Endodermal cell (in vitro differentiated cells): ENCODE measurements around the gene LMNA. TPM values are rescaled to one million over a fixed set of nuclear protein-coding genes. Genes with fewer than 3 reads are reported as not detected.
A peak's percentile ranks its signal among the peaks of the same experiment; 100 is the strongest.

Source experiments
- DNase-seq: peaks from one replicate; pipeline ENCODE4 v3.0.0-alpha.2; 2017
- H3K27ac ChIP-seq: 2 replicates; pipeline ENCODE4 v1.5.1; 2013; ENCODE audit warnings: mild to moderate bottlenecking, low read depth, low read length, moderate library complexity
- H3K27me3 ChIP-seq: 2 replicates; pipeline ENCODE4 v1.6.1; 2013; ENCODE audit warnings: mild to moderate bottlenecking, low read length, moderate library complexity; ENCODE audit not compliant: insufficient read depth, control insufficient read depth, poor library complexity, severe bottlenecking
- H3K36me3 ChIP-seq: 2 replicates; pipeline ENCODE4 v1.7.0; 2013; ENCODE audit warnings: mild to moderate bottlenecking, low read length, moderate library complexity; ENCODE audit not compliant: control insufficient read depth, insufficient read depth
- H3K4me1 ChIP-seq: one replicate; pipeline ENCODE4 v1.7.0; 2013; ENCODE audit warnings: low read length; ENCODE audit not compliant: control insufficient read depth, insufficient read depth
- H3K4me3 ChIP-seq: 2 replicates; pipeline ENCODE4 v1.5.1; 2013; ENCODE audit warnings: mild to moderate bottlenecking, low read length, moderate library complexity
- H3K9ac ChIP-seq: 2 replicates; pipeline ENCODE4 v1.6.1; 2013; ENCODE audit warnings: mild to moderate bottlenecking, low read length, moderate library complexity; ENCODE audit not compliant: poor library complexity, severe bottlenecking; ENCODE audit errors: extremely low read depth
- H3K9me3 ChIP-seq: 2 replicates; pipeline ENCODE4 v1.6.1; 2013; ENCODE audit warnings: mild to moderate bottlenecking, low read length, moderate library complexity; ENCODE audit not compliant: control insufficient read depth
- H3K27ac Mint-ChIP-seq: 2 replicates; pipeline ENCODE4 v1.8.0; 2020; ENCODE audit warnings: mixed read lengths
- H3K27me3 Mint-ChIP-seq: 2 replicates; pipeline ENCODE4 v1.8.0; 2021; ENCODE audit warnings: mild to moderate bottlenecking, mixed read lengths; ENCODE audit not compliant: insufficient read depth
- H3K36me3 Mint-ChIP-seq: 2 replicates; pipeline ENCODE4 v1.8.0; 2020; ENCODE audit warnings: low read depth, mixed read lengths
- H3K4me1 Mint-ChIP-seq: 2 replicates; pipeline ENCODE4 v1.8.0; 2020; ENCODE audit warnings: mixed read lengths
- H3K4me3 Mint-ChIP-seq: 2 replicates; pipeline ENCODE4 v1.8.0; 2020; ENCODE audit warnings: mild to moderate bottlenecking, moderate library complexity, mixed read lengths
- H3K9me3 Mint-ChIP-seq: 2 replicates; pipeline ENCODE4 v1.8.0; 2020; ENCODE audit warnings: mild to moderate bottlenecking, mixed read lengths
- WGBS, 2 experiments: methylation state at CpG; one replicate each; pipeline versions ENCODE4 v1.1.5 to v1.1.7; 2013; ENCODE audit warnings: missing lambda C conversion rate in 2 of 2, mixed read lengths in 1 of 2; ENCODE audit not compliant: insufficient coverage in 1 of 2, insufficient read length in 1 of 2; 5-methylcytosine and 5-hydroxymethylcytosine counted together
- total RNA-seq, 2 donors: library from RNA; stranded (reverse); fragmentation: NEBNext Ultra II Directional in 1 of 2; extraction: Animal tissue kit (Norgen Biotek cat#: 25700) in 1 of 2; gene quantifications; 2 replicates in 1 of 2; 3 replicates in 1 of 2; pipeline ENCODE4 v1.2.1, GENCODE V29; 2021
- TF ChIP-seq, protein P1 (sequence below): fragments of 200-600 bp; sonication (generic); conservative IDR thresholded peaks from 2 replicates; pipeline ENCODE4 v1.5.0; 2021; ENCODE audit warnings: antibody characterized with exemption, mild to moderate bottlenecking

The LMNA gene
- total RNA-seq, 2 donors from 2014 or later: 41.2 to 42.0 TPM

DNA sequence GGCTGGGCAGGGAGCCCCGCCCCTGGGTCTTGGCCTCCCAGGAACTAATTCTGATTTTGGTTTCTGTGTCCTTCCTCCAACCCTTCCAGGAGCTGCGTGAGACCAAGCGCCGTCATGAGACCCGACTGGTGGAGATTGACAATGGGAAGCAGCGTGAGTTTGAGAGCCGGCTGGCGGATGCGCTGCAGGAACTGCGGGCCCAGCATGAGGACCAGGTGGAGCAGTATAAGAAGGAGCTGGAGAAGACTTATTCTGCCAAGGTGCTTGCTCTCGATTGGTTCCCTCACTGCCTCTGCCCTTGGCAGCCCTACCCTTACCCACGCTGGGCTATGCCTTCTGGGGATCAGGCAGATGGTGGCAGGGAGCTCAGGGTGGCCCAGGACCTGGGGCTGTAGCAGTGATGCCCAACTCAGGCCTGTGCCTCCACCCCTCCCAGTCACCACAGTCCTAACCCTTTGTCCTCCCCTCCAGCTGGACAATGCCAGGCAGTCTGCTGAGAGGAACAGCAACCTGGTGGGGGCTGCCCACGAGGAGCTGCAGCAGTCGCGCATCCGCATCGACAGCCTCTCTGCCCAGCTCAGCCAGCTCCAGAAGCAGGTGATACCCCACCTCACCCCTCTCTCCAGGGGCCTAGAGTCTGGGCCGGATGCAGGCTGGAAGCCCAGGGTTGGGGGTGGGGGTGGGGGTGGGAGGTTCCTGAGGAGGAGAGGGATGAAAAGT is 20.4 kb downstream of the LMNA start:
- H3K27ac Mint-ChIP-seq: no peak overlapping the region
- DNase-seq: no peak
- H3K27me3 Mint-ChIP-seq: no peaks in the 10 kb centered on the region
- peaks cover 47% of the 10 kb centered on the region for H3K36me3 Mint-ChIP-seq
- H3K9me3 Mint-ChIP-seq: no peaks in the 10 kb centered on the region
- no peak overlapping the region for H3K4me3 ChIP-seq
- H3K27ac ChIP-seq: no peak overlapping the region
- H3K9me3 ChIP-seq: no peaks in the 10 kb centered on the region
- TF ChIP-seq, protein P1, sequence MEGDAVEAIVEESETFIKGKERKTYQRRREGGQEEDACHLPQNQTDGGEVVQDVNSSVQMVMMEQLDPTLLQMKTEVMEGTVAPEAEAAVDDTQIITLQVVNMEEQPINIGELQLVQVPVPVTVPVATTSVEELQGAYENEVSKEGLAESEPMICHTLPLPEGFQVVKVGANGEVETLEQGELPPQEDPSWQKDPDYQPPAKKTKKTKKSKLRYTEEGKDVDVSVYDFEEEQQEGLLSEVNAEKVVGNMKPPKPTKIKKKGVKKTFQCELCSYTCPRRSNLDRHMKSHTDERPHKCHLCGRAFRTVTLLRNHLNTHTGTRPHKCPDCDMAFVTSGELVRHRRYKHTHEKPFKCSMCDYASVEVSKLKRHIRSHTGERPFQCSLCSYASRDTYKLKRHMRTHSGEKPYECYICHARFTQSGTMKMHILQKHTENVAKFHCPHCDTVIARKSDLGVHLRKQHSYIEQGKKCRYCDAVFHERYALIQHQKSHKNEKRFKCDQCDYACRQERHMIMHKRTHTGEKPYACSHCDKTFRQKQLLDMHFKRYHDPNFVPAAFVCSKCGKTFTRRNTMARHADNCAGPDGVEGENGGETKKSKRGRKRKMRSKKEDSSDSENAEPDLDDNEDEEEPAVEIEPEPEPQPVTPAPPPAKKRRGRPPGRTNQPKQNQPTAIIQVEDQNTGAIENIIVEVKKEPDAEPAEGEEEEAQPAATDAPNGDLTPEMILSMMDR: no peak
- peaks cover under 1% of the 10 kb centered on the region for H3K4me1 ChIP-seq
- peaks cover 71% of the 10 kb centered on the region for H3K36me3 ChIP-seq
- WGBS, 2 experiments: 97% methylated on average over 12 to 17 of the region's 18 CpGs
- no peak overlapping the region for H3K9ac ChIP-seq
- H3K4me3 Mint-ChIP-seq: no peak overlapping the region
- H3K4me1 Mint-ChIP-seq: peaks cover 3% of the 10 kb centered on the region
- H3K27me3 ChIP-seq: no peaks in the 10 kb centered on the region

DNA sequence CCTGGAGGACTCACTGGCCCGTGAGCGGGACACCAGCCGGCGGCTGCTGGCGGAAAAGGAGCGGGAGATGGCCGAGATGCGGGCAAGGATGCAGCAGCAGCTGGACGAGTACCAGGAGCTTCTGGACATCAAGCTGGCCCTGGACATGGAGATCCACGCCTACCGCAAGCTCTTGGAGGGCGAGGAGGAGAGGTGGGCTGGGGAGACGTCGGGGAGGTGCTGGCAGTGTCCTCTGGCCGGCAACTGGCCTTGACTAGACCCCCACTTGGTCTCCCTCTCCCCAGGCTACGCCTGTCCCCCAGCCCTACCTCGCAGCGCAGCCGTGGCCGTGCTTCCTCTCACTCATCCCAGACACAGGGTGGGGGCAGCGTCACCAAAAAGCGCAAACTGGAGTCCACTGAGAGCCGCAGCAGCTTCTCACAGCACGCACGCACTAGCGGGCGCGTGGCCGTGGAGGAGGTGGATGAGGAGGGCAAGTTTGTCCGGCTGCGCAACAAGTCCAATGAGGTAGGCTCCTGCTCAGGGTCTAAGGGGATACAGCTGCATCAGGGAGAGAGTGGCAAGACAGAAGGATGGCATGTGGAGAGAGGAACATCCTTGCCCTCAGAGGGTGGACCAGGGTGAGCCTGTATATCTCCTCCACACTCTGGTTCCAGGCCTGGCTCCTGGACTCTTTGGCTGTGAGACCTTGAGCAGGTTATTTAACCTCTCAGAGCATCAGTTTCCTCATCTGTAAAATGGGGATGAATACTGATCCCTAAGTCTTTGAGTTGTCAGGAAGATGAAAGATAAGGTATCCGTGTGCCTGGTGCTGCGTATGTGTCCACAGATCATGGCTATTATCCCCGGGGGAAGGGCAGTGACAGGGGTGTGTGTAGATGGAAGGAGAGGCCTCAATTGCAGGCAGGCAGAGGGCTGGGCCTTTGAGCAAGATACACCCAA is 21.7 kb downstream of the LMNA start:
- 95 to 96% methylated on average over 20 to 34 of the region's 34 CpGs for WGBS, 2 experiments
- TF ChIP-seq, protein P1: no peak
- no peaks in the 10 kb centered on the region for H3K27me3 Mint-ChIP-seq
- H3K36me3 Mint-ChIP-seq: peaks cover 42% of the 10 kb centered on the region
- Histone ChIP-seq H3K4me3 (no peak overlapping the region), H3K27ac (no peak overlapping the region), H3K36me3 (peaks cover 74% of the 10 kb centered on the region), H3K4me1 (no peaks in the 10 kb centered on the region), H3K27me3 (no peaks in the 10 kb centered on the region), H3K9me3 (no peaks in the 10 kb centered on the region), H3K9ac (no peak overlapping the region)
- no peak overlapping the region for H3K27ac Mint-ChIP-seq
- peaks cover 4% of the 10 kb centered on the region for H3K4me1 Mint-ChIP-seq
- no peak overlapping the region for H3K4me3 Mint-ChIP-seq
- no peak for DNase-seq
- no peaks in the 10 kb centered on the region for H3K9me3 Mint-ChIP-seq

DNA sequence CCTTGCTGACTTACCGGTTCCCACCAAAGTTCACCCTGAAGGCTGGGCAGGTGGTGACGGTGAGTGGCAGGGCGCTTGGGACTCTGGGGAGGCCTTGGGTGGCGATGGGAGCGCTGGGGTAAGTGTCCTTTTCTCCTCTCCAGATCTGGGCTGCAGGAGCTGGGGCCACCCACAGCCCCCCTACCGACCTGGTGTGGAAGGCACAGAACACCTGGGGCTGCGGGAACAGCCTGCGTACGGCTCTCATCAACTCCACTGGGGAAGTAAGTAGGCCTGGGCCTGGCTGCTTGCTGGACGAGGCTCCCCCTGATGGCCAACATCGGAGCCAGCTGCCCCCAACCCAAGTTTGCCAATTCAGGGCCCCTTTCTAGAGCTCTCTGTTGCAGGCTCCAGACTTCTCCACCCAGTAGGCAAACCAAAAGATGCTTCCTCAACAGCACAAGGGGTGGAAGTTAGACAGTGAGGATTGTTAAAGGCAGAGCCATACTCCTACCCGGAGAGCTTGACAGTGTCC is 22.5 kb downstream of the LMNA start:
- Mint-ChIP-seq H3K36me3 (peaks cover 37% of the 10 kb centered on the region), H3K4me1 (peaks cover 7% of the 10 kb centered on the region), H3K27me3 (no peaks in the 10 kb centered on the region), H3K9me3 (no peaks in the 10 kb centered on the region), H3K4me3 (no peak overlapping the region), H3K27ac (no peak overlapping the region)
- H3K4me1 ChIP-seq: no peaks in the 10 kb centered on the region
- H3K9me3 ChIP-seq: no peaks in the 10 kb centered on the region
- 86% methylated on average over 12 of the region's 12 CpGs for WGBS, 2 experiments
- no peaks in the 10 kb centered on the region for H3K27me3 ChIP-seq
- TF ChIP-seq, protein P1: peak; percentile 70
- peak; percentile 79 for DNase-seq
- H3K9ac ChIP-seq: no peak overlapping the region
- H3K4me3 ChIP-seq: no peak overlapping the region
- peaks cover 66% of the 10 kb centered on the region for H3K36me3 ChIP-seq
- no peak overlapping the region for H3K27ac ChIP-seq
